Esophagus squamous epithelium (tissue), 4 donors: ENCODE measurements around the gene CDCA7L.

Experiments used
- CTCF ChIP-seq, 6 experiments: fragments of 450-650 bp in 4 of 6; fragments of 200-600 bp in 2 of 6; sonication (generic) in 2 of 6; IDR thresholded peaks; one replicate each; pipeline ENCODE4 v1.5.1; 2016 to 2019; ENCODE audit warnings: antibody characterized with exemption in 6 of 6, mild to moderate bottlenecking in 4 of 6, moderate library complexity in 4 of 6
- POLR2A ChIP-seq, 4 donors: fragments of 450-650 bp; IDR thresholded peaks; one replicate each; pipeline ENCODE4 v1.6.1; 2017; ENCODE audit warnings: antibody characterized with exemption in 4 of 4, mild to moderate bottlenecking in 4 of 4, moderate library complexity in 3 of 4

- TF ChIP-seq CTCF (IDR thresholded peaks at IDR 0.05) (no peak), POLR2A (IDR thresholded peaks at IDR 0.05) (no peak)
These were observed 19.6 kb upstream of the CDCA7L start for GRCh38 chr7:21965291-21965690.
